Endothelial cell of umbilical vein (primary cell): Measurements from ENCODE around the gene SERPINA3.

ENCODE experiments used
- EZH2 ChIP-seq: IDR thresholded peaks from 2 replicates; pipeline ENCODE4 v1.6.1; 2012; ENCODE audit warnings: borderline replicate concordance, low read depth, mild to moderate bottlenecking, moderate library complexity, low read length, inconsistent platforms; ENCODE audit not compliant: severe bottlenecking
- FOS ChIP-seq: IDR thresholded peaks from 2 replicates; pipeline ENCODE4 v1.6.1; 2011; ENCODE audit warnings: mild to moderate bottlenecking, low read length, moderate library complexity, borderline replicate concordance; ENCODE audit not compliant: insufficient read depth
- POLR2A ChIP-seq: IDR thresholded peaks from 2 replicates; pipeline ENCODE4 v1.6.1; 2012; ENCODE audit warnings: low read depth, mild to moderate bottlenecking, control low read depth, low read length
- POLR2AphosphoS5 ChIP-seq: IDR thresholded peaks from 2 replicates; pipeline ENCODE4 v1.6.1; 2012; ENCODE audit warnings: low read depth, mild to moderate bottlenecking, control low read depth, low read length, moderate library complexity; ENCODE audit not compliant: insufficient read depth
- TF ChIP-seq, protein P1 (sequence below), 2 donors: IDR thresholded peaks; 1 replicate in 1 of 2; 2 replicates in 1 of 2; pipeline ENCODE4 v1.5.1; 2011; ENCODE audit warnings: low read length in 2 of 2, mild to moderate bottlenecking in 2 of 2, moderate library complexity in 2 of 2, control low read depth in 1 of 2, inconsistent platforms in 1 of 2, low read depth in 1 of 2; ENCODE audit not compliant: insufficient read depth in 1 of 2; ENCODE audit errors: extremely low read depth in 1 of 2
- TF ChIP-seq, protein P2 (sequence below): IDR thresholded peaks from 2 replicates; pipeline ENCODE4 v1.6.1; 2011; ENCODE audit not compliant: insufficient read depth, insufficient read length

DNA sequence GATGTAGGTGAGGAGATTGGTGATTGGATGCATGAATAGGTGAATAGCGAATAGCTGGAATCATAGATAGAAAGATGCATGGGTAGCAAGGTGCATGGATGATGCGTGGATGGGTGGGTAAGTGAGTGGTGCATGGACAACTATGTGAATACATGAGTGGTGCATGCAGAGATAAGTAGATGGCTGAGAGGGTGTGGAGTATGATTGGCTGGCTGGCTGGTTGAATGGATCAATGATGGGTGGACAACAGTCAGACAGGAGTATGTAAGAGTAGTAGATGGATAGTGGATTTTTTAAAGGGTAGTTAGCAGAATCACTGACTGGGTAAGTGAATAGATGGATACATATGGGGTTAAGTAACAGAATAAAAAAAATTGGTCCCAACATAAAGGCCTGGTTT is 33.9 kb downstream of the SERPINA3 start:
- no peak for TF ChIP-seq EZH2
- TF ChIP-seq, protein P1, sequence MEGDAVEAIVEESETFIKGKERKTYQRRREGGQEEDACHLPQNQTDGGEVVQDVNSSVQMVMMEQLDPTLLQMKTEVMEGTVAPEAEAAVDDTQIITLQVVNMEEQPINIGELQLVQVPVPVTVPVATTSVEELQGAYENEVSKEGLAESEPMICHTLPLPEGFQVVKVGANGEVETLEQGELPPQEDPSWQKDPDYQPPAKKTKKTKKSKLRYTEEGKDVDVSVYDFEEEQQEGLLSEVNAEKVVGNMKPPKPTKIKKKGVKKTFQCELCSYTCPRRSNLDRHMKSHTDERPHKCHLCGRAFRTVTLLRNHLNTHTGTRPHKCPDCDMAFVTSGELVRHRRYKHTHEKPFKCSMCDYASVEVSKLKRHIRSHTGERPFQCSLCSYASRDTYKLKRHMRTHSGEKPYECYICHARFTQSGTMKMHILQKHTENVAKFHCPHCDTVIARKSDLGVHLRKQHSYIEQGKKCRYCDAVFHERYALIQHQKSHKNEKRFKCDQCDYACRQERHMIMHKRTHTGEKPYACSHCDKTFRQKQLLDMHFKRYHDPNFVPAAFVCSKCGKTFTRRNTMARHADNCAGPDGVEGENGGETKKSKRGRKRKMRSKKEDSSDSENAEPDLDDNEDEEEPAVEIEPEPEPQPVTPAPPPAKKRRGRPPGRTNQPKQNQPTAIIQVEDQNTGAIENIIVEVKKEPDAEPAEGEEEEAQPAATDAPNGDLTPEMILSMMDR (IDR thresholded peaks at IDR 0.05; ENCODE audit: extremely low read depth in 1 of 2, insufficient read depth in 1 of 2, low read depth in 1 of 2, low read length in 2 of 2) = no peak
- TF ChIP-seq POLR2A = no peak
- TF ChIP-seq POLR2AphosphoS5 = no peak
- TF ChIP-seq, protein P2, sequence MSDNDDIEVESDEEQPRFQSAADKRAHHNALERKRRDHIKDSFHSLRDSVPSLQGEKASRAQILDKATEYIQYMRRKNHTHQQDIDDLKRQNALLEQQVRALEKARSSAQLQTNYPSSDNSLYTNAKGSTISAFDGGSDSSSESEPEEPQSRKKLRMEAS = no peak
- TF ChIP-seq FOS = no peak
